ENCODE data around the gene NXNL1.
A peak's percentile ranks its signal among the peaks of the same experiment; 100 is the strongest.

Gene NXNL1

GRCh38 chr19:17409990-17410389, 50.7 kb downstream of the NXNL1 start:
- H3K9me3 Mint-ChIP-seq, result no peaks in the 10 kb centered on the region
- CTCF ChIA-PET, result no interaction called here

GRCh38 chr19:17406887-17407196, 53.9 kb downstream of the NXNL1 start:
- no peak for DNase-seq
- peaks cover 24% of the 10 kb centered on the region for H3K36me3 Mint-ChIP-seq
- peak overlapping the region; percentile 94 for H3K4me3 Mint-ChIP-seq
- peak overlapping the region; percentile 97 for H3K27ac Mint-ChIP-seq
- CTCF ChIA-PET, result interaction anchor here (1.9 kb wide), 1 partner anchor 42 kb away, joined by 5 read pairs; the partner anchor contains the start of gene TMEM221
- peaks cover 56% of the 10 kb centered on the region for H3K4me1 Mint-ChIP-seq
- no peaks in the 10 kb centered on the region for H3K27me3 Mint-ChIP-seq
- H3K9me3 Mint-ChIP-seq, result no peaks in the 10 kb centered on the region

More at GRCh38 chr19:17409990-17410389, 50.7 kb downstream of the NXNL1 start:
- no peak for DNase-seq
- peaks cover 45% of the 10 kb centered on the region for H3K4me1 Mint-ChIP-seq
- peaks cover 27% of the 10 kb centered on the region for H3K36me3 Mint-ChIP-seq
- H3K4me3 Mint-ChIP-seq, result no peak overlapping the region
- no peaks in the 10 kb centered on the region for H3K27me3 Mint-ChIP-seq
- H3K27ac Mint-ChIP-seq, result no peak overlapping the region

- no peaks in the 10 kb centered on the region for H3K9me3 Mint-ChIP-seq
- peak overlapping the region; percentile 94 for H3K4me3 Mint-ChIP-seq
- H3K36me3 Mint-ChIP-seq, result peaks cover 23% of the 10 kb centered on the region
- H3K27me3 Mint-ChIP-seq, result no peaks in the 10 kb centered on the region
- DNase-seq, result peak; percentile 49
- H3K27ac Mint-ChIP-seq, result peak overlapping the region; percentile 97
- peaks cover 51% of the 10 kb centered on the region for H3K4me1 Mint-ChIP-seq
- CTCF ChIA-PET, result interaction anchor here (0.6 to 1.9 kb wide), 4 partner anchors 13 to 61 kb away, joined by 3 to 5 read pairs (median 4); partner anchors contain the start of gene TMEM221
Observed at GRCh38 chr19:17406046-17406886, 54.5 kb downstream of the NXNL1 start.
